ENCODE results near the gene FAM149B1. TPM values are rescaled to one million over a fixed set of nuclear protein-coding genes. Genes with fewer than 3 reads are reported as not detected.
"Not testable (repeated sequence)": the region's sequence is repeated elsewhere in the genome, so short reads cannot be mapped to it uniquely, and the experiment has no call there.

The FAM149B1 gene
- polyA plus RNA-seq, 10 donors: 16.4 to 37.2 (median 23.6) TPM

GRCh38 chr10:73232887-73233286 lies 65.0 kb downstream of the FAM149B1 start:
- DNase-seq: no peak

GRCh38 chr10:73233883-73234282 lies 66.0 kb downstream of the FAM149B1 start:
- DNase-seq: no peak

- DNase-seq: no peak
Measured at GRCh38 chr10:73234695-73235094, 66.8 kb downstream of the FAM149B1 start.

- no peak for DNase-seq
Measured at GRCh38 chr10:73238990-73239566, 71.2 kb downstream of the FAM149B1 start.

- DNase-seq: no peak
Measured at GRCh38 chr10:73239908-73240307, 72.0 kb downstream of the FAM149B1 start.

GRCh38 chr10:73244866-73245477 lies 77.1 kb downstream of the FAM149B1 start:
- no peak for DNase-seq

GRCh38 chr10:73246322-73246645 lies 78.4 kb downstream of the FAM149B1 start:
- DNase-seq: no peak

- peak; percentile 93 to 98 (median 97) for DNase-seq
Measured at GRCh38 chr10:73246646-73247508, 79.0 kb downstream of the FAM149B1 start, which contains the start of gene DNAJC9. Gene DNAJC9, minus strand, starts transcription at chr10:73247255. Its CDS starts 66 bp downstream, at chr10:73247189.

- peak in 1 of 3 donors; percentile 13 for DNase-seq
Measured at GRCh38 chr10:73247509-73248258, 79.8 kb downstream of the FAM149B1 start.

GRCh38 chr10:73248259-73248724 lies 80.4 kb downstream of the FAM149B1 start:
- DNase-seq: no peak

- DNase-seq: peak in 1 of 3 donors; percentile 9
Measured at GRCh38 chr10:73251683-73252444, 83.9 kb downstream of the FAM149B1 start.

- DNase-seq: peak; percentile 95 to 99 (median 97)
Measured at GRCh38 chr10:73252445-73253224, 84.7 kb downstream of the FAM149B1 start, which contains the start of gene MRPS16. Gene MRPS16, minus strand, starts transcription at chr10:73252644. Its CDS starts 162 bp downstream, at chr10:73252482.

- DNase-seq: no peak
Measured at GRCh38 chr10:73253225-73253555, 85.3 kb downstream of the FAM149B1 start.

GRCh38 chr10:73258612-73259011 lies 90.7 kb downstream of the FAM149B1 start:
- DNase-seq: not testable (repeated sequence)

- DNase-seq: no peak
Measured at GRCh38 chr10:73261362-73261995, 93.6 kb downstream of the FAM149B1 start.

GRCh38 chr10:73262105-73262730 lies 94.3 kb downstream of the FAM149B1 start:
- peak in 1 of 3 donors; percentile 17 for DNase-seq

- no peak for DNase-seq
Measured at GRCh38 chr10:73262880-73263555, 95.1 kb downstream of the FAM149B1 start.

- DNase-seq: peak in 2 of 3 donors; percentile 20 to 36
Measured at GRCh38 chr10:73263693-73264347, 95.9 kb downstream of the FAM149B1 start.

Data from muscle of back (tissue), 11 donors.